A673 (cell line): ENCODE data around the gene PRRG3.

Experiments
- CTCF ChIP-seq: fragments of 300-800, 200-600 bp; sonication (generic); conservative IDR thresholded peaks from 2 replicates; pipeline ENCODE4 v1.5.1; 2017; ENCODE audit warnings: low read depth, mild to moderate bottlenecking, antibody characterized with exemption, low read length, moderate library complexity, mixed read lengths
- EZH2 ChIP-seq: fragments of 200-600 bp; sonication (generic); IDR thresholded peaks from 2 replicates; pipeline ENCODE4 v1.6.1; 2017; ENCODE audit warnings: borderline replicate concordance, low read depth, mild to moderate bottlenecking, mixed read lengths, antibody characterized with exemption, low read length; ENCODE audit not compliant: poor library complexity, severe bottlenecking

- TF ChIP-seq CTCF = no peak
- TF ChIP-seq EZH2 = no peak
These were observed 28.0 kb downstream of the PRRG3 start for GRCh38 chrX:151723156-151723760.
